HEK293 (cell line): ENCODE results near the gene TMEM131L.
"Not testable (repeated sequence)": the region's sequence is repeated elsewhere in the genome, so short reads cannot be mapped to it uniquely, and the experiment has no call there.

Source experiments
- CTCF ChIA-PET: fragments of 350-600 bp; formaldehyde crosslinking; extraction: SDS; loops from one replicate; lab custom pipeline; 2021; ENCODE audit warnings: antibody characterized with exemption; lab: Yijun Ruan, JAX
- POLR2A ChIA-PET: fragments of 300-600 bp; formaldehyde crosslinking; extraction: SDS; loops from one replicate; lab custom pipeline; 2020; ENCODE audit warnings: antibody characterized with exemption, inconsistent platforms; lab: Yijun Ruan, JAX
- H3K27ac ChIP-seq: fragments of 200-500 bp; sonication (Bioruptor generic); 2 replicates; pipeline ENCODE4 v1.5.1; 2014; ENCODE audit warnings: low read depth, low read length, control low read depth, inconsistent platforms; ENCODE audit errors: extremely low read depth
- H3K36me3 ChIP-seq, 2 experiments: fragments of 200-500 bp in 1 of 2; sonication (Bioruptor generic) in 1 of 2; 1 replicate in 1 of 2; 2 replicates in 1 of 2; pipeline ENCODE4 v1.5.1; 2014 to 2017; ENCODE audit warnings: inconsistent platforms in 2 of 2, low read length in 2 of 2; ENCODE audit not compliant: control insufficient read depth in 2 of 2, insufficient read depth in 1 of 2
- H3K4me1 ChIP-seq: fragments of 200-500 bp; sonication (Bioruptor generic); 2 replicates; pipeline ENCODE4 v1.5.1; 2014; ENCODE audit warnings: mild to moderate bottlenecking, low read length, inconsistent platforms; ENCODE audit not compliant: control insufficient read depth, insufficient read depth
- H3K4me3 ChIP-seq: 2 replicates; pipeline ENCODE4 v1.5.1; 2011; ENCODE audit warnings: low read depth, mild to moderate bottlenecking, control low read depth, low read length, moderate library complexity
- H3K9me3 ChIP-seq: fragments of 200-500 bp; sonication (Bioruptor generic); 2 replicates; pipeline ENCODE4 v1.5.1; 2014; ENCODE audit warnings: low read depth, low read length, inconsistent platforms; ENCODE audit not compliant: control insufficient read depth, insufficient read depth
- KLF1 ChIP-seq: fragments of 450-650 bp; formaldehyde crosslinking; IDR thresholded peaks from 2 replicates; pipeline ENCODE4 v1.5.1; 2016; ENCODE audit warnings: missing biosample characterization, missing genetic modification characterization
- OSR2 ChIP-seq: fragments of 450-650 bp; formaldehyde crosslinking; IDR thresholded peaks from 2 replicates; pipeline ENCODE4 v1.5.1; 2016; ENCODE audit warnings: missing biosample characterization, missing genetic modification characterization
- SCRT1 ChIP-seq: fragments of 450-650 bp; formaldehyde crosslinking; IDR thresholded peaks from 2 replicates; pipeline ENCODE4 v1.5.1; 2016; ENCODE audit warnings: missing biosample characterization, missing genetic modification characterization, borderline replicate concordance
- SP2 ChIP-seq: fragments of 450-650 bp; formaldehyde crosslinking; IDR thresholded peaks from 2 replicates; pipeline ENCODE4 v1.5.1; 2016; ENCODE audit warnings: missing biosample characterization, missing genetic modification characterization
- ZBTB8A ChIP-seq: fragments of 450-650 bp; formaldehyde crosslinking; IDR thresholded peaks from 2 replicates; pipeline ENCODE4 v1.5.1; 2016; ENCODE audit warnings: missing biosample characterization, missing genetic modification characterization
- ZEB2 ChIP-seq: fragments of 450-650 bp; formaldehyde crosslinking; IDR thresholded peaks from 2 replicates; pipeline ENCODE4 v1.5.1; 2016; ENCODE audit warnings: missing biosample characterization, missing genetic modification characterization
- ZNF114 ChIP-seq: fragments of 450-650 bp; formaldehyde crosslinking; IDR thresholded peaks from 2 replicates; pipeline ENCODE4 v1.5.0; 2017; ENCODE audit warnings: missing biosample characterization, missing genetic modification characterization
- ZNF274 ChIP-seq, 2 experiments: fragments of 200-500 bp in 1 of 2; fragments of 450-650 bp in 1 of 2; sonication (Bioruptor generic) in 1 of 2; formaldehyde crosslinking in 1 of 2; IDR thresholded peaks; 2 replicates each; pipeline versions ENCODE4 v1.5.1 to v1.6.1; 2014 to 2016; ENCODE audit warnings: borderline replicate concordance in 1 of 2, inconsistent platforms in 1 of 2, low read length in 1 of 2, missing biosample characterization in 1 of 2, missing genetic modification characterization in 1 of 2
- ZNF292 ChIP-seq: fragments of 450-650 bp; formaldehyde crosslinking; IDR thresholded peaks from 2 replicates; pipeline ENCODE4 v1.5.1; 2016; ENCODE audit warnings: low read depth, missing biosample characterization, missing genetic modification characterization, borderline replicate concordance
- ZNF530 ChIP-seq: fragments of 450-650 bp; formaldehyde crosslinking; IDR thresholded peaks from 2 replicates; pipeline ENCODE4 v1.5.1; 2016; ENCODE audit warnings: low read depth, missing biosample characterization, missing genetic modification characterization
- ZNF610 ChIP-seq: fragments of 450-650 bp; formaldehyde crosslinking; IDR thresholded peaks from 2 replicates; pipeline ENCODE4 v1.5.1; 2016; ENCODE audit warnings: missing biosample characterization, missing genetic modification characterization, borderline replicate concordance
- ZNF621 ChIP-seq: fragments of 450-650 bp; formaldehyde crosslinking; IDR thresholded peaks from 2 replicates; pipeline ENCODE4 v1.5.1; 2017; ENCODE audit warnings: missing biosample characterization, missing genetic modification characterization
- ZNF747 ChIP-seq: fragments of 450-650 bp; formaldehyde crosslinking; IDR thresholded peaks from 2 replicates; pipeline ENCODE4 v1.5.1; 2016; ENCODE audit warnings: missing biosample characterization, missing genetic modification characterization
- ZNF791 ChIP-seq: fragments of 450-650 bp; formaldehyde crosslinking; IDR thresholded peaks from 2 replicates; pipeline ENCODE4 v1.5.1; 2016; ENCODE audit warnings: missing biosample characterization, missing genetic modification characterization
- TF ChIP-seq, protein P1 (sequence below): fragments of 450-650 bp; IDR thresholded peaks from 2 replicates; pipeline ENCODE4 v1.5.1; 2018; ENCODE audit warnings: missing biosample characterization, missing genetic modification characterization
- TF ChIP-seq, protein P2 (sequence below): IDR thresholded peaks from 2 replicates; pipeline ENCODE4 v1.6.1; 2011; ENCODE audit warnings: mild to moderate bottlenecking, low read depth, low read length, borderline replicate concordance
- TF ChIP-seq, protein P3 (sequence below): fragments of 450-650 bp; formaldehyde crosslinking; optimal IDR thresholded peaks from 2 replicates; pipeline ENCODE3; 2016; ENCODE audit warnings: missing biosample characterization, mild to moderate bottlenecking, missing genetic modification characterization
- TF ChIP-seq, protein P4 (sequence below): fragments of 450-650 bp; formaldehyde crosslinking; IDR thresholded peaks from 2 replicates; pipeline ENCODE4 v1.5.1; 2016; ENCODE audit warnings: missing biosample characterization, missing genetic modification characterization
- TF ChIP-seq, protein P5 (sequence below): fragments of 450-650 bp; formaldehyde crosslinking; IDR thresholded peaks from 2 replicates; pipeline ENCODE4 v1.5.1; 2016; ENCODE audit warnings: missing biosample characterization, missing genetic modification characterization
- TF ChIP-seq, protein P6 (sequence below): fragments of 450-650 bp; formaldehyde crosslinking; IDR thresholded peaks from 2 replicates; pipeline ENCODE4 v1.5.1; 2016; ENCODE audit warnings: missing biosample characterization, missing genetic modification characterization

Gene TMEM131L

DNA sequence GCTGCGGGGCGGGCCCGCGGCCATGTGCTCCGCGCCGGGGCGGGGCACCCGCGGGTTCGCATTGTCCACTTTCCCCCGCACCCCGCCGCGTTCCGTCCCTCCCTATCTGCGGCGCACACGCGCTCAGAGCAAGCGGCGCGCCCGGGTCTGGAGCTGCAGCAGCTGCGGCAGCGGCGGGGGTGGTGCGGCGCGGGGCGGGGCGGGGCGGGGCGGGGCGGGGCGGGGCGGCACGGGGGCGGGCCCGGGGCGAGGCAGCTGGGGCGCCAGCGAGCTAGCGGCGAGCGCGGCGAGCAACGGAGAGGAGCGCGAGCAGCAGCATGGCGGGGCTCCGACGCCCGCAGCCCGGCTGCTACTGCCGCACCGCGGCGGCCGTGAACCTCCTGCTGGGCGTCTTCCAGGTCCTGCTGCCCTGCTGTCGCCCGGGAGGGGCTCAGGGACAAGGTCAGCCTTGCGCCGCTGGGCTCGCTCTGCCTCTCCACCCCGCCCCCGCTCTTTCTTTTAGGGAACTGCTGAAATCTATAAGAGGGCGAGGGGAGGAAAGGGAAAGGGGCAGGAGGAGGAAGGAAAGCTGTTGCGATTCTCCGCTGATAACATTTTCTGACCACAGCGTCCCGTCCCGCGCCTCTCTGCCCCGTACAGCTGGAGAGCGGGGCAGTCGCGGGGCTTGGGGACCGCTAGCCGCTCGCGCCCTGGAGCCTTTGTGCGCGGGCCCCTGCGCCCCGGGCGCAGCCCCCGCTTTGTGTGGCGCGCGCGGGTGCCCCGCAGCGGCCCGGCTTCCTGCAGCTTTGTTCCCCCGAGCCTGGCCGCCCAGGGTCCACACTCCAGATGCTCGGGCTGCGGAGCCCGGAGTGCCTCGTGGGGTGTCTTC is at the start of gene TMEM131L (continued):
- TF ChIP-seq, protein P1, sequence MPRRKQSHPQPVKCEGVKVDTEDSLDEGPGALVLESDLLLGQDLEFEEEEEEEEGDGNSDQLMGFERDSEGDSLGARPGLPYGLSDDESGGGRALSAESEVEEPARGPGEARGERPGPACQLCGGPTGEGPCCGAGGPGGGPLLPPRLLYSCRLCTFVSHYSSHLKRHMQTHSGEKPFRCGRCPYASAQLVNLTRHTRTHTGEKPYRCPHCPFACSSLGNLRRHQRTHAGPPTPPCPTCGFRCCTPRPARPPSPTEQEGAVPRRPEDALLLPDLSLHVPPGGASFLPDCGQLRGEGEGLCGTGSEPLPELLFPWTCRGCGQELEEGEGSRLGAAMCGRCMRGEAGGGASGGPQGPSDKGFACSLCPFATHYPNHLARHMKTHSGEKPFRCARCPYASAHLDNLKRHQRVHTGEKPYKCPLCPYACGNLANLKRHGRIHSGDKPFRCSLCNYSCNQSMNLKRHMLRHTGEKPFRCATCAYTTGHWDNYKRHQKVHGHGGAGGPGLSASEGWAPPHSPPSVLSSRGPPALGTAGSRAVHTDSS: no peak
- TF ChIP-seq ZNF292 (tag by site-specific recombination) (no peak), ZNF747 (tag by site-specific recombination) (no peak), ZNF530 (tag by site-specific recombination) (no peak), ZEB2 (tag by site-specific recombination) (no peak), SCRT1 (no peak), ZNF114 (tag by site-specific recombination) (no peak), KLF1 (tag by site-specific recombination) (0 out of 2 replicates have a peak, but pooled peaks have one; percentile 23), ZNF791 (no peak)
- TF ChIP-seq, protein P2, sequence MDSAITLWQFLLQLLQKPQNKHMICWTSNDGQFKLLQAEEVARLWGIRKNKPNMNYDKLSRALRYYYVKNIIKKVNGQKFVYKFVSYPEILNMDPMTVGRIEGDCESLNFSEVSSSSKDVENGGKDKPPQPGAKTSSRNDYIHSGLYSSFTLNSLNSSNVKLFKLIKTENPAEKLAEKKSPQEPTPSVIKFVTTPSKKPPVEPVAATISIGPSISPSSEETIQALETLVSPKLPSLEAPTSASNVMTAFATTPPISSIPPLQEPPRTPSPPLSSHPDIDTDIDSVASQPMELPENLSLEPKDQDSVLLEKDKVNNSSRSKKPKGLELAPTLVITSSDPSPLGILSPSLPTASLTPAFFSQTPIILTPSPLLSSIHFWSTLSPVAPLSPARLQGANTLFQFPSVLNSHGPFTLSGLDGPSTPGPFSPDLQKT: no peak
- TF ChIP-seq, protein P3, sequence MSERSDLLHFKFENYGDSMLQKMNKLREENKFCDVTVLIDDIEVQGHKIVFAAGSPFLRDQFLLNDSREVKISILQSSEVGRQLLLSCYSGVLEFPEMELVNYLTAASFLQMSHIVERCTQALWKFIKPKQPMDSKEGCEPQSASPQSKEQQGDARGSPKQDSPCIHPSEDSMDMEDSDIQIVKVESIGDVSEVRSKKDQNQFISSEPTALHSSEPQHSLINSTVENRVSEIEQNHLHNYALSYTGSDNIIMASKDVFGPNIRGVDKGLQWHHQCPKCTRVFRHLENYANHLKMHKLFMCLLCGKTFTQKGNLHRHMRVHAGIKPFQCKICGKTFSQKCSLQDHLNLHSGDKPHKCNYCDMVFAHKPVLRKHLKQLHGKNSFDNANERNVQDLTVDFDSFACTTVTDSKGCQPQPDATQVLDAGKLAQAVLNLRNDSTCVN (tag by site-specific recombination): peak; percentile 70
- TF ChIP-seq, protein P4, sequence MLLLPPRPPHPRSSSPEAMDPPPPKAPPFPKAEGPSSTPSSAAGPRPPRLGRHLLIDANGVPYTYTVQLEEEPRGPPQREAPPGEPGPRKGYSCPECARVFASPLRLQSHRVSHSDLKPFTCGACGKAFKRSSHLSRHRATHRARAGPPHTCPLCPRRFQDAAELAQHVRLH: no peak
- TF ChIP-seq, protein P5, sequence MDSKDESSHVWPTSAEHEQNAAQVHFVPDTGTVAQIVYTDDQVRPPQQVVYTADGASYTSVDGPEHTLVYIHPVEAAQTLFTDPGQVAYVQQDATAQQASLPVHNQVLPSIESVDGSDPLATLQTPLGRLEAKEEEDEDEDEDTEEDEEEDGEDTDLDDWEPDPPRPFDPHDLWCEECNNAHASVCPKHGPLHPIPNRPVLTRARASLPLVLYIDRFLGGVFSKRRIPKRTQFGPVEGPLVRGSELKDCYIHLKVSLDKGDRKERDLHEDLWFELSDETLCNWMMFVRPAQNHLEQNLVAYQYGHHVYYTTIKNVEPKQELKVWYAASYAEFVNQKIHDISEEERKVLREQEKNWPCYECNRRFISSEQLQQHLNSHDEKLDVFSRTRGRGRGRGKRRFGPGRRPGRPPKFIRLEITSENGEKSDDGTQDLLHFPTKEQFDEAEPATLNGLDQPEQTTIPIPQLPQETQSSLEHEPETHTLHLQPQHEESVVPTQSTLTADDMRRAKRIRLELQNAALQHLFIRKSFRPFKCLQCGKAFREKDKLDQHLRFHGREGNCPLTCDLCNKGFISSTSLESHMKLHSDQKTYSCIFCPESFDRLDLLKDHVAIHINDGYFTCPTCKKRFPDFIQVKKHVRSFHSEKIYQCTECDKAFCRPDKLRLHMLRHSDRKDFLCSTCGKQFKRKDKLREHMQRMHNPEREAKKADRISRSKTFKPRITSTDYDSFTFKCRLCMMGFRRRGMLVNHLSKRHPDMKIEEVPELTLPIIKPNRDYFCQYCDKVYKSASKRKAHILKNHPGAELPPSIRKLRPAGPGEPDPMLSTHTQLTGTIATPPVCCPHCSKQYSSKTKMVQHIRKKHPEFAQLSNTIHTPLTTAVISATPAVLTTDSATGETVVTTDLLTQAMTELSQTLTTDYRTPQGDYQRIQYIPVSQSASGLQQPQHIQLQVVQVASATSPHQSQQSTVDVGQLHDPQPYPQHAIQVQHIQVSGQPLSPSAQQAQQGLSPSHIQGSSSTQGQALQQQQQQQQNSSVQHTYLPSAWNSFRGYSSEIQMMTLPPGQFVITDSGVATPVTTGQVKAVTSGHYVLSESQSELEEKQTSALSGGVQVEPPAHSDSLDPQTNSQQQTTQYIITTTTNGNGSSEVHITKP (tag by site-specific recombination): no peak

DNA sequence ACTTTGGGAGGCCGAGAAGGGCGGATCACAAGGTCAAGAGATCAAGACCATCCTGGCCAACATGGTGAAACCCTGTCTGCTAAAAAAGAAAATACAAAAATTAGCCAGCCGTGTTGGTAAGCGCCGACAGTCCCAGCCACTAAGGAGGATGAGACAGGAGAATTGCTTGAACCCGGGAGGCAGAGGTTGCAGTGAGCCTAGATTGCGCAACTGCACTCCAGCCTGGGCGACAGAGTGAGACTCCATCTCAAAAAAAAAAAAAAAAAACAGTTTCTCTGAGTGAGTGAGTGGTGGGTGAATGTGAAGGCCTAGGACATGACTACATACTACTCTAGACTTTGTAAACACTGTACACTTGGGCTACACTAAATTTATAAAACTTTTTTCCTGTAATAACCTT is 49.7 kb upstream of the TMEM131L start:
- POLR2A ChIA-PET, H3K36me3 ChIP-seq, H3K4me1 ChIP-seq, H3K9me3 ChIP-seq, H3K27ac ChIP-seq, H3K4me3 ChIP-seq: not testable (repeated sequence)
- CTCF ChIA-PET: interaction anchor here (0.8 kb wide), 1 partner anchor 13 kb away, joined by 3 read pairs; no protein-coding TSS in a partner anchor

DNA sequence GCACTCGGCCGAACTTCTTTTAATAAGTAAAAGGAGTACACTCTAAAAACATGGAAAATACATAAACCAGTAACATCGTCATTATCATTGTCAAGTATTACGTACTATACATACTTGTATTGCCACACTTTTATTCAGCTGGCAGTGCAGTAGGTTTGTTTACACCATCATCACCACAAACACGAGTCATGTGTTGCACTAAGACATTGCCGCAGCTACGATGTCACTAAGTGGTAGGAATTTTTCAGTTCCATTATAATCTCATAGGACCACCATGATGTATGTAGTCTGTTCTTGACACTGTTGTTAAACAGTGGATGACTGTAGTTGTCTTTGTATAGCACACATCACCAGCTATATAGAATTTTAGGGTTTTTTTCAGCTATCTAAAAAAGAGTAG is 48.0 kb upstream of the TMEM131L start:
- Histone ChIP-seq H3K27ac (no peak overlapping the region), H3K36me3 (no peaks in the 10 kb centered on the region; a peak in 1 of 3 replicates), H3K9me3 (no peaks in the 10 kb centered on the region), H3K4me3 (no peak overlapping the region), H3K4me1 (no peaks in the 10 kb centered on the region)
- POLR2A ChIA-PET: no interaction called here
- CTCF ChIA-PET: no interaction called here
- no peak for TF ChIP-seq ZBTB8A
- no peak for TF ChIP-seq ZNF621 (tag by site-specific recombination)
- TF ChIP-seq, protein P2: no peak
- TF ChIP-seq ZNF274 (IDR thresholded peaks at IDR 0.05; ENCODE audit: low read length): no peak
- no peak for TF ChIP-seq ZNF274 (tag by site-specific recombination; IDR thresholded peaks at IDR 0.05; ENCODE audit: borderline replicate concordance)
- TF ChIP-seq, protein P6, sequence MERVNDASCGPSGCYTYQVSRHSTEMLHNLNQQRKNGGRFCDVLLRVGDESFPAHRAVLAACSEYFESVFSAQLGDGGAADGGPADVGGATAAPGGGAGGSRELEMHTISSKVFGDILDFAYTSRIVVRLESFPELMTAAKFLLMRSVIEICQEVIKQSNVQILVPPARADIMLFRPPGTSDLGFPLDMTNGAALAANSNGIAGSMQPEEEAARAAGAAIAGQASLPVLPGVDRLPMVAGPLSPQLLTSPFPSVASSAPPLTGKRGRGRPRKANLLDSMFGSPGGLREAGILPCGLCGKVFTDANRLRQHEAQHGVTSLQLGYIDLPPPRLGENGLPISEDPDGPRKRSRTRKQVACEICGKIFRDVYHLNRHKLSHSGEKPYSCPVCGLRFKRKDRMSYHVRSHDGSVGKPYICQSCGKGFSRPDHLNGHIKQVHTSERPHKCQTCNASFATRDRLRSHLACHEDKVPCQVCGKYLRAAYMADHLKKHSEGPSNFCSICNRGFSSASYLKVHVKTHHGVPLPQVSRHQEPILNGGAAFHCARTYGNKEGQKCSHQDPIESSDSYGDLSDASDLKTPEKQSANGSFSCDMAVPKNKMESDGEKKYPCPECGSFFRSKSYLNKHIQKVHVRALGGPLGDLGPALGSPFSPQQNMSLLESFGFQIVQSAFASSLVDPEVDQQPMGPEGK (tag by site-specific recombination): no peak
- no peak for TF ChIP-seq ZNF791
- TF ChIP-seq SP2 (tag by site-specific recombination): no peak
- no peak for TF ChIP-seq OSR2 (tag by site-specific recombination)
- no peak for TF ChIP-seq ZNF610
